Cardiac muscle cell (in vitro differentiated cells and primary cell): ENCODE data around the gene PPP3R1. TPM values are rescaled to one million over a fixed set of nuclear protein-coding genes. Genes with fewer than 3 reads are reported as not detected.

Experiments
- DNase-seq, 2 donors: peaks; one replicate each; pipeline versions ENCODE4 v3.0.0 to v3.0.0-alpha.2; 2010 to 2017; ENCODE audit warnings: low read depth in 1 of 2, low spot score in 1 of 2
- H3K27ac ChIP-seq: fragments of 200-600 bp; sonication (generic); 2 replicates; pipeline ENCODE4 v1.5.1; 2016
- H3K27me3 ChIP-seq: fragments of 200-600 bp; sonication (generic); 2 replicates; pipeline ENCODE4 v1.6.0; 2016; ENCODE audit warnings: control low read depth
- H3K36me3 ChIP-seq: fragments of 200-600 bp; sonication (generic); 2 replicates; pipeline ENCODE4 v1.5.1; 2016; ENCODE audit warnings: control low read depth
- H3K4me1 ChIP-seq: fragments of 200-600 bp; sonication (generic); 2 replicates; pipeline ENCODE4 v1.8.1; 2017; ENCODE audit warnings: low read depth, mild to moderate bottlenecking, mixed run types
- H3K4me3 ChIP-seq: fragments of 200-600 bp; sonication (generic); 2 replicates; pipeline ENCODE4 v1.5.1; 2016; ENCODE audit warnings: mild to moderate bottlenecking
- H3K9me3 ChIP-seq: fragments of 200-600 bp; sonication (generic); 2 replicates; pipeline ENCODE4 v1.5.1; 2017; ENCODE audit warnings: low read depth, mild to moderate bottlenecking, control low read depth
- polyA plus RNA-seq: library from polyadenylated mRNA; unstranded; fragments of >200 nt; fragmentation: Nextera tagmentation; extraction: Ambion mirVana; gene quantifications from 2 replicates; pipeline ENCODE4 v1.2.1, GENCODE V29; 2016
- total RNA-seq: library from RNA; depleted of rRNA; stranded (reverse); fragments of >200 nt; gene quantifications from 2 replicates; pipeline ENCODE4 v1.2.3, GENCODE V29; 2016
- TF ChIP-seq, protein P1 (sequence below): IDR thresholded peaks from 2 replicates; pipeline ENCODE4 v1.5.1; 2012; ENCODE audit warnings: low read depth, mild to moderate bottlenecking, low read length

PPP3R1 gene
- total and polyA plus RNA-seq, 2 experiments from 2014 or later, result 2.3 to 17.0 TPM

DNA sequence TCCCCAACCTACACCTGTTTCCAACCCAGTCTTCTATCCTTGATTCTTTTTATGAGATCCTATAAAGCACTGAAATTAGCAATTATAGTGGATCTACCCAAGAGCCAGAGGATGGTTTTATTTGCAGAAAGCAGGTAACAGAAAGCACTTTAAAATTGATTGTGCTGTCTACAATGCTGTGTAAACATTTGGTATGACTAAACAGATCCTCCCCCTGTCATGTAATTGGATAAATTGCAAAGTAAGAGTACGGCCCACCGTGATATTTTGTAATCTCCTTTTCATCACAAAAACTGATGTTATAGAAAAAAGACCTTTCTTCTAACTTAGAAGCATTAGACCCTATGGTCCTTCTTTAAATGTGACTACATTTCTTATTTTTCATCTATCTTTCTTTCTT lies 11.3 kb upstream of the PPP3R1 start:
- Histone ChIP-seq H3K4me3 (no peak overlapping the region), H3K27ac (no peak overlapping the region), H3K27me3 (no peaks in the 10 kb centered on the region), H3K36me3 (no peaks in the 10 kb centered on the region), H3K4me1 (peaks cover 3% of the 10 kb centered on the region), H3K9me3 (no peaks in the 10 kb centered on the region)
- no peak for DNase-seq
- TF ChIP-seq, protein P1, sequence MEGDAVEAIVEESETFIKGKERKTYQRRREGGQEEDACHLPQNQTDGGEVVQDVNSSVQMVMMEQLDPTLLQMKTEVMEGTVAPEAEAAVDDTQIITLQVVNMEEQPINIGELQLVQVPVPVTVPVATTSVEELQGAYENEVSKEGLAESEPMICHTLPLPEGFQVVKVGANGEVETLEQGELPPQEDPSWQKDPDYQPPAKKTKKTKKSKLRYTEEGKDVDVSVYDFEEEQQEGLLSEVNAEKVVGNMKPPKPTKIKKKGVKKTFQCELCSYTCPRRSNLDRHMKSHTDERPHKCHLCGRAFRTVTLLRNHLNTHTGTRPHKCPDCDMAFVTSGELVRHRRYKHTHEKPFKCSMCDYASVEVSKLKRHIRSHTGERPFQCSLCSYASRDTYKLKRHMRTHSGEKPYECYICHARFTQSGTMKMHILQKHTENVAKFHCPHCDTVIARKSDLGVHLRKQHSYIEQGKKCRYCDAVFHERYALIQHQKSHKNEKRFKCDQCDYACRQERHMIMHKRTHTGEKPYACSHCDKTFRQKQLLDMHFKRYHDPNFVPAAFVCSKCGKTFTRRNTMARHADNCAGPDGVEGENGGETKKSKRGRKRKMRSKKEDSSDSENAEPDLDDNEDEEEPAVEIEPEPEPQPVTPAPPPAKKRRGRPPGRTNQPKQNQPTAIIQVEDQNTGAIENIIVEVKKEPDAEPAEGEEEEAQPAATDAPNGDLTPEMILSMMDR, result no peak

- DNase-seq, result no peak
- no peaks in the 10 kb centered on the region for H3K36me3 ChIP-seq
- no peaks in the 10 kb centered on the region for H3K9me3 ChIP-seq
- H3K4me1 ChIP-seq, result peaks cover 3% of the 10 kb centered on the region
- H3K27ac ChIP-seq, result no peak overlapping the region
- no peak overlapping the region for H3K4me3 ChIP-seq
- TF ChIP-seq, protein P1, result no peak
- no peaks in the 10 kb centered on the region for H3K27me3 ChIP-seq
Observed at GRCh38 chr2:68258851-68259250, 6.5 kb upstream of the PPP3R1 start.

GRCh38 chr2:68256093-68256450 lies 3.7 kb upstream of the PPP3R1 start:
- no peaks in the 10 kb centered on the region for H3K27me3 ChIP-seq
- DNase-seq, result peak in 1 of 2 donors; percentile 22
- no peaks in the 10 kb centered on the region for H3K9me3 ChIP-seq
- no peaks in the 10 kb centered on the region for H3K36me3 ChIP-seq
- no peak overlapping the region for H3K27ac ChIP-seq
- TF ChIP-seq, protein P1, result no peak
- H3K4me3 ChIP-seq, result no peak overlapping the region
- peaks cover 7% of the 10 kb centered on the region for H3K4me1 ChIP-seq

GRCh38 chr2:68253219-68254068 lies 1.1 kb upstream of the PPP3R1 start:
- Histone ChIP-seq H3K4me1 (peaks cover 28% of the 10 kb centered on the region), H3K9me3 (no peaks in the 10 kb centered on the region), H3K36me3 (no peaks in the 10 kb centered on the region), H3K4me3 (peak overlapping the region; percentile 93), H3K27me3 (no peaks in the 10 kb centered on the region), H3K27ac (peak overlapping the region; percentile 99)
- TF ChIP-seq, protein P1, result no peak
- peak in 1 of 2 donors; percentile 41 for DNase-seq

GRCh38 chr2:68251855-68252399 lies 405 bp downstream of the PPP3R1 start:
- Histone ChIP-seq H3K36me3 (no peaks in the 10 kb centered on the region), H3K27me3 (no peaks in the 10 kb centered on the region), H3K4me3 (peak overlapping the region; percentile 93), H3K4me1 (peaks cover 28% of the 10 kb centered on the region), H3K27ac (peak overlapping the region; percentile 99), H3K9me3 (no peaks in the 10 kb centered on the region)
- TF ChIP-seq, protein P1, result no peak
- peak; percentile 22 to 56 for DNase-seq
